ENCODE measurements around the gene ACOT9.

ACOT9 gene

DNA sequence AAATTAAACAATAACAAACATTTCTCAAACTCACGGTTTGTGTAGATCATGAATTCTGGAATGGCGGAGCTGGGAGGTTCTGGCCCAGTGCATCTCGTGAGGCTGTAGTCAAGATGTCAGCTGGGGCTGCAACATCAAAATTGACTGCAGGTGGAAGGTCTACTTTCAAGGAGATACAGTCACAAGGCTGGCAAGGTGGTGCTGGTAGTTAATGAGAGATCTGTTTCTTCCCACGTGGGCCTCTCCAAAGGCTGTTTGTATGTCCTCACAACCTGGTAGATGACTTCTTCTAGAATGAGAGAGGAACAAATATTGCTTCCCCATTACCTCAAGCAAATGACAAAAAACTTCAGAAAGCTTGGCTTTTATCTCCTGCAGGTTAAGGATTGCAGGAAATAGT lies 83.7 kb downstream of the ACOT9 start:
- DNase-seq (ENCODE audit: insufficient read length, low spot score) (no peak), FAIRE-seq (no peak)
- TF ChIP-seq POLR2A (IDR thresholded peaks at IDR 0.05; ENCODE audit: low read depth, low read length): no peak

DNA sequence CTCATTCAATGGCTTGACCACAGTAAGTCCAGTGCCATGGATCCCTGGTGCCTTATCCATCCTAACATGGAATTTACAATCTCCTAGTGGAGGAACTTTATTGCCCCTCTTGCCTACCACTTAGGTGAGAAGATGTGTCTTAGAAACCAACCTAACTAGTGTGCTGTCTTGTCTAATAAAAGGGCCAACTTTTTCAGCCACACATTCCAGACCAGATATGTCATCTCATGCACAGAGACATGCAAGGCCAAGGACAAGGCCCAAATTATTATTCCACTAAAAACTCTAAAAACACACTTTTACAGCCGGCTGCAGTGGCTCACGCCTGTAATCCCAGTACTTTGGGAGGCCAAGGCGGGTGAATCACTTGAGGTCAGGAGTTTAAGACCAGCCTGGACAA lies 86.4 kb downstream of the ACOT9 start:
- DNase-seq (ENCODE audit: insufficient read length, low spot score) (no peak), FAIRE-seq (no peak)
- TF ChIP-seq POLR2A (IDR thresholded peaks at IDR 0.05; ENCODE audit: low read depth, low read length): no peak

DNA sequence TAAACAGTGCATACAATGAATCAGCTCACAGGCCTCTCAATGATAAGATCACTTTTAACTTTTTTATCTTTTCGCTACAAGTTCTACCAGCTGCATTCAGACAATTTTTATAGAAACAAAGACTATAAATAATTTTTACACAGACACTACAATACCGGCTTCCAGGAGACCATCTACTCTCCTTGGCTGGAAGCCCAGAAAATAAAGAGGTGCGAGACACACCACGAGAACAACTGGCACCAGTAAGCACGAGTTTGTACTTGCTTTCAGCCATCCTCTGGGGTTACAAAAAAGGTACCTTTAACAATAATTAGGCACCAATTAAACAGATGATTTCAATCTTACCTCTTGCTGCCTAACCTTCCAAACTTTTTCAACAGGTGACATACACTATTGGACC lies 87.0 kb downstream of the ACOT9 start:
- FAIRE-seq (no peak), DNase-seq (ENCODE audit: insufficient read length, low spot score) (no peak)
- no peak for TF ChIP-seq POLR2A (IDR thresholded peaks at IDR 0.05; ENCODE audit: low read depth, low read length)
